Measurements from ENCODE around the gene RPH3AL.

DNA sequence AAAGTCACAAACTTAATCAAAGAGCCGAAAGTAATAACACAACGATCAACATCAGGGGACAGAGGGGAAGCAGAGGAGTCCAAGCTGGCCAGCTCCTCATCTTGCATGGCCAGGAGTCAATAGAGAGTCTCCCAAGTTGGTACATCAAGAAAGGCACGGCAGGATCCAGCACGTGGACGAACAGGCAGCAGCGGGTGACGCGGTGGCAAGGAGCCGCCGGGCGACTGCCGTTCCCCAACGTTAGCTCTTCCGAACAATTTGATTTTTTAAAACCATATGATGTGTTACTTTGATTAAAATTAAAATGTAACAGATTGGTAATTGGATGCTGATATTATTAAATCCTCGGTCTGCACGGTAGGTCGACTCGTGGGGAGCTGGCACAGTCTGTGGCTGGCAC, 89.3 kb downstream of the RPH3AL start:
- TF ChIP-seq CTCF (IDR thresholded peaks at IDR 0.05; ENCODE audit: low read depth, low read length) (no peak), POLR2A (IDR thresholded peaks at IDR 0.05; ENCODE audit: extremely low read depth, insufficient read length) (no peak)
- TF ChIP-seq, protein P1, sequence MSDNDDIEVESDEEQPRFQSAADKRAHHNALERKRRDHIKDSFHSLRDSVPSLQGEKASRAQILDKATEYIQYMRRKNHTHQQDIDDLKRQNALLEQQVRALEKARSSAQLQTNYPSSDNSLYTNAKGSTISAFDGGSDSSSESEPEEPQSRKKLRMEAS (IDR thresholded peaks at IDR 0.05; ENCODE audit: low read depth, low read length), result no peak

Measured in NB4 (cell line).